ENCODE results near the gene ZNF765. TPM values are rescaled to one million over a fixed set of nuclear protein-coding genes. Genes with fewer than 3 reads are reported as not detected.

ZNF765 gene
- total RNA-seq, 1 donor from 2014 or later, result 10.8 TPM

DNA sequence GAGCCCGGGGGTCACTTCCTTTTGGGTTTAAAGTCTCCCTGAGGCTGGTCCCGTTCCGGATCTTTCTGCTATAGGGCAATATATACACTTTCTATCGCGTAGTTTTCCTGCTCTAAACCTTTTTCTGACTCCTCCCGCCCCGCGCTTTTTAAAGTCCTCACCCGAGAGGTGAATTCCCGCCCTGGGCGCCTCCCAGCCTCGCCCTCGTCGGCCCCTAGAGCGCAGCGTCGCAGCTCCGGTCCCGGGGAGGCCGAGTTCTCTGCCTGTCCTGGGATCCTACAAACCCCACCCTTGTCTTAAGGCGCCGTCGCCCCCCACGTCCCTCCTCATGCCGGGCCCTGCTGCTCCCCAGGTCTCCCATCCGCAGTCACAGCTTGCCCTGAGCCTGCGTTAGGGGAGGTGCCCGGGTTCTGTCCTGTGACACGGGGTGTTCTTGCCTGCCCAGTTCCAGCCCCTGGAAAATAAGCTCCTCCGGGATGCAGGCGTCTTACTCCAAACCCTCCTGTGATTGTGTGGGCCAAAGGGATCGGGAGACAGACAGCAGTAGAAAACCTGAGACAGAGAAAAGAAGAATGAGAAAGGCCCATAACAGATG is 29.0 kb upstream of the ZNF765 start:
- TF ChIP-seq, protein P1, sequence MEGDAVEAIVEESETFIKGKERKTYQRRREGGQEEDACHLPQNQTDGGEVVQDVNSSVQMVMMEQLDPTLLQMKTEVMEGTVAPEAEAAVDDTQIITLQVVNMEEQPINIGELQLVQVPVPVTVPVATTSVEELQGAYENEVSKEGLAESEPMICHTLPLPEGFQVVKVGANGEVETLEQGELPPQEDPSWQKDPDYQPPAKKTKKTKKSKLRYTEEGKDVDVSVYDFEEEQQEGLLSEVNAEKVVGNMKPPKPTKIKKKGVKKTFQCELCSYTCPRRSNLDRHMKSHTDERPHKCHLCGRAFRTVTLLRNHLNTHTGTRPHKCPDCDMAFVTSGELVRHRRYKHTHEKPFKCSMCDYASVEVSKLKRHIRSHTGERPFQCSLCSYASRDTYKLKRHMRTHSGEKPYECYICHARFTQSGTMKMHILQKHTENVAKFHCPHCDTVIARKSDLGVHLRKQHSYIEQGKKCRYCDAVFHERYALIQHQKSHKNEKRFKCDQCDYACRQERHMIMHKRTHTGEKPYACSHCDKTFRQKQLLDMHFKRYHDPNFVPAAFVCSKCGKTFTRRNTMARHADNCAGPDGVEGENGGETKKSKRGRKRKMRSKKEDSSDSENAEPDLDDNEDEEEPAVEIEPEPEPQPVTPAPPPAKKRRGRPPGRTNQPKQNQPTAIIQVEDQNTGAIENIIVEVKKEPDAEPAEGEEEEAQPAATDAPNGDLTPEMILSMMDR (conservative IDR thresholded peaks at IDR 0.05), result no peak
- H3K9me3 Mint-ChIP-seq, result no peaks in the 10 kb centered on the region
- H3K27me3 Mint-ChIP-seq (ENCODE audit: low read depth), result peaks cover 52% of the 10 kb centered on the region
- H3K36me3 Mint-ChIP-seq (ENCODE audit: low read depth), result no peaks in the 10 kb centered on the region
- peak overlapping the region; percentile 14 for H3K27ac Mint-ChIP-seq (ENCODE audit: unreplicated experiment)
- peaks cover 16% of the 10 kb centered on the region for H3K4me1 Mint-ChIP-seq
- H3K4me3 Mint-ChIP-seq, result peak overlapping the region; percentile 94
- DNase-seq (ENCODE audit: low read depth, low spot score), result peak; percentile 6

DNA sequence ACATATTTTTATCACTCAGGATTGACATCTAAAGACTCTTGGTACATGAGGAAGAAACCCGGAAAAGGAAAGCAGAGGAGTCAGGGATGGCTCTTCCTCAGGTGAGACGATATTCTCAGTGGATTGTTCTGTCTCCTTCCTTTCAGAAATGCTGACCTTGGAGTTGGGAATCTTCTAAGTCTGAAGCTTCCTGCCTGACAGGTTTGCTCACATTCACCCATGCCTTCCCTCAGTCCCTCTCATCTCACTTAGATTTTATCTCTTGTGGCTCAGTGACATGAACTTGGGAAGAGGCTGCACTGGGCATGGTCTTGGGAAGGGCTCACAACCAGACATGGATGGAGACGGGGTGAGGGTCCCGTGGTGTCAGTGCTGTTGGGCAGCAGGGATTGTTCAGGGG is 22.8 kb upstream of the ZNF765 start:
- H3K9me3 Mint-ChIP-seq, result no peaks in the 10 kb centered on the region
- no peak overlapping the region for H3K4me3 Mint-ChIP-seq
- TF ChIP-seq, protein P1 (conservative IDR thresholded peaks at IDR 0.05), result no peak
- peaks cover 13% of the 10 kb centered on the region for H3K27me3 Mint-ChIP-seq (ENCODE audit: low read depth)
- H3K27ac Mint-ChIP-seq (ENCODE audit: unreplicated experiment), result no peak overlapping the region
- no peaks in the 10 kb centered on the region for H3K4me1 Mint-ChIP-seq
- H3K36me3 Mint-ChIP-seq (ENCODE audit: low read depth), result peaks cover 5% of the 10 kb centered on the region
- no peak for DNase-seq (ENCODE audit: low read depth, low spot score)

DNA sequence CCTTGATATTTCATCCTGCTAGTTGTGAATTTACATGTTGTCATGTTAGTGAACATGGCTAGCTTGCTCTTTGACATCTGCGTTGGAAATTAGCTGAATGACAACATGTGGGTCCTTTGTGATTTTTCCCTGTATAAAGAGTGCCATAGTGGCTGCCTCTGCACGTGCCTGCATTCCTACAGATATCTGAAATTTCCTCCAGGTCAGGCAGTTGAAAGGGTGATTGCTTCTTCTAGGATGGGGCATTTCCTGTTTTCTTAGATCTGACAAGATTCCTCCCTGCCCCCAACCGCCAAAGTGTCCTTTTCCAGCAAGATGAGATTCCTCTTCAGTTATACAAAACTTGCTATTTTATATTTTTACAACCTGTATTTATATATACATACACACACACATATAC is 20.7 kb upstream of the ZNF765 start:
- Mint-ChIP-seq H3K27me3 (ENCODE audit: low read depth) (no peaks in the 10 kb centered on the region), H3K4me3 (no peak overlapping the region), H3K36me3 (ENCODE audit: low read depth) (peaks cover 13% of the 10 kb centered on the region), H3K27ac (ENCODE audit: unreplicated experiment) (no peak overlapping the region), H3K4me1 (no peaks in the 10 kb centered on the region), H3K9me3 (no peaks in the 10 kb centered on the region)
- DNase-seq (ENCODE audit: low read depth, low spot score), result no peak
- TF ChIP-seq, protein P1 (conservative IDR thresholded peaks at IDR 0.05), result no peak

DNA sequence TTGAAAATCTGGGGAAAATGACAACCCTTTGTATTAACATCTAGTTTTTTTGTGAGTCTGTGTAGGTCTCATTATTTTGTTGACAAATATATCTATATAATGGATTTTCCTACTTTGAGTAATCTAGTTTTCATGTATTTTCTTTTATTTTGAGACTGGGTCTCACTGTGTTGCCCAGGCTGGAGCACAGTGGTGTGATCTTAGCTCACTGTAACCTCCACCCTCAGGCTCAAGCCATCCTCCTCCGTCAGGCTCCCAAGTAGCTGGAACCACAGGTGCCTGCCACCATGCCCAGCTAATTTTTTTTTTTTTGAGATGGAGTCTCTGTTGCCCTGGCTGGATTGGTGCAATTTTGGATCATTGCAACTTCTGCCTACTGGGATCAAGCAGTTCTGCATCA is 20.2 kb upstream of the ZNF765 start:
- DNase-seq (ENCODE audit: low read depth, low spot score), result no peak
- TF ChIP-seq, protein P1 (conservative IDR thresholded peaks at IDR 0.05), result no peak
- Mint-ChIP-seq H3K4me3 (no peak overlapping the region), H3K27me3 (ENCODE audit: low read depth) (no peaks in the 10 kb centered on the region), H3K36me3 (ENCODE audit: low read depth) (peaks cover 16% of the 10 kb centered on the region), H3K4me1 (no peaks in the 10 kb centered on the region), H3K9me3 (no peaks in the 10 kb centered on the region), H3K27ac (ENCODE audit: unreplicated experiment) (peak overlapping the region; percentile 43)

DNA sequence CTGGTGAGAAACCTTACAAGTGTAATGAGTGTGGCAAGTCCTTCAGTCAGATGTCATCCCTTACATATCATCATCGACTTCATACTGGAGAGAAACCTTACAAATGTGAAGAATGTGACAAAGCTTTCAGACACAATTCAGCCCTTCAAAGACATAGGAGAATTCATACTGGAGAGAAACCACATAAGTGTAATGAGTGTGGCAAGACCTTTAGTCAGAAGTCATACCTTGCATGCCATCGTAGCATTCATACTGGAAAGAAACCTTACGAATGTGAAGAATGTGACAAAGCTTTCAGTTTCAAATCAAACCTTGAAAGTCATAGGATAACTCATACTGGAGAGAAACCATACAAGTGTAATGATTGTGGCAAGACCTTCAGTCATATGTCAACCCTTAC is 13.6 kb upstream of the ZNF765 start:
- no peaks in the 10 kb centered on the region for H3K27me3 Mint-ChIP-seq (ENCODE audit: low read depth)
- H3K27ac Mint-ChIP-seq (ENCODE audit: unreplicated experiment), result no peak overlapping the region
- H3K4me3 Mint-ChIP-seq, result no peak overlapping the region
- peaks cover 63% of the 10 kb centered on the region for H3K36me3 Mint-ChIP-seq (ENCODE audit: low read depth)
- no peaks in the 10 kb centered on the region for H3K4me1 Mint-ChIP-seq
- TF ChIP-seq, protein P1 (conservative IDR thresholded peaks at IDR 0.05), result no peak
- peaks cover 38% of the 10 kb centered on the region for H3K9me3 Mint-ChIP-seq
- no peak for DNase-seq (ENCODE audit: low read depth, low spot score)
